ENCODE data around the gene MAN2B2. TPM values are rescaled to one million over a fixed set of nuclear protein-coding genes. Genes with fewer than 3 reads are reported as not detected.

Gene MAN2B2
- total RNA-seq: 33.5 and 35.1 TPM in 2 replicates

- intact Hi-C loops (cut with micrococcal nuclease): loop anchor here (1.0 to 10.0 kb wide), 7 partner anchors 29 to 528 kb away; partner anchors contain the start of genes GRPEL1, KIAA0232, MRFAP1 and MRFAP1L1
These were observed at the start of gene MAN2B2 for GRCh38 chr4:6574747-6575502. TSS of gene MAN2B2 (plus strand) at chr4:6575189. CDS start at chr4:6575211, 22 bp downstream.

GRCh38 chr4:6525474-6525873 lies 49.5 kb upstream of the MAN2B2 start:
- intact Hi-C loops (cut with micrococcal nuclease): no loop called here

- intact Hi-C loops (cut with micrococcal nuclease): no loop called here
These were observed 48.8 kb upstream of the MAN2B2 start for GRCh38 chr4:6526156-6526555.

- intact Hi-C loops (cut with micrococcal nuclease): no loop called here
These were observed 48.3 kb upstream of the MAN2B2 start for GRCh38 chr4:6526671-6527091.

GRCh38 chr4:6527259-6527658 lies 47.7 kb upstream of the MAN2B2 start:
- intact Hi-C loops (cut with micrococcal nuclease): no loop called here

- intact Hi-C loops (cut with micrococcal nuclease): no loop called here
These were observed 47.0 kb upstream of the MAN2B2 start for GRCh38 chr4:6527683-6528595.

- intact Hi-C loops (cut with micrococcal nuclease): no loop called here
These were observed 46.0 kb upstream of the MAN2B2 start for GRCh38 chr4:6529021-6529420.

GRCh38 chr4:6530301-6530700 lies 44.7 kb upstream of the MAN2B2 start:
- intact Hi-C loops (cut with micrococcal nuclease): no loop called here

- intact Hi-C loops (cut with micrococcal nuclease): no loop called here
These were observed 44.0 kb upstream of the MAN2B2 start for GRCh38 chr4:6530964-6531363.

GRCh38 chr4:6532102-6532501 lies 42.9 kb upstream of the MAN2B2 start:
- intact Hi-C loops (cut with micrococcal nuclease): no loop called here

GRCh38 chr4:6532658-6533057 lies 42.3 kb upstream of the MAN2B2 start:
- intact Hi-C loops (cut with micrococcal nuclease): no loop called here

- intact Hi-C loops (cut with micrococcal nuclease): no loop called here
These were observed 40.9 kb upstream of the MAN2B2 start for GRCh38 chr4:6534050-6534449.

GRCh38 chr4:6534618-6535328 lies 40.2 kb upstream of the MAN2B2 start:
- intact Hi-C loops (cut with micrococcal nuclease): no loop called here

- intact Hi-C loops (cut with micrococcal nuclease): no loop called here
These were observed 39.7 kb upstream of the MAN2B2 start for GRCh38 chr4:6535329-6535692.

GRCh38 chr4:6535706-6536105 lies 39.3 kb upstream of the MAN2B2 start:
- intact Hi-C loops (cut with micrococcal nuclease): no loop called here

- intact Hi-C loops (cut with micrococcal nuclease): no loop called here
These were observed 36.9 kb upstream of the MAN2B2 start for GRCh38 chr4:6538111-6538510.

GRCh38 chr4:6538575-6538974 lies 36.4 kb upstream of the MAN2B2 start:
- intact Hi-C loops (cut with micrococcal nuclease): no loop called here

GRCh38 chr4:6539009-6539764 lies 35.8 kb upstream of the MAN2B2 start:
- intact Hi-C loops (cut with micrococcal nuclease): no loop called here

- intact Hi-C loops (cut with micrococcal nuclease): no loop called here
These were observed 34.1 kb upstream of the MAN2B2 start for GRCh38 chr4:6540879-6541278.

- intact Hi-C loops (cut with micrococcal nuclease): no loop called here
These were observed 33.2 kb upstream of the MAN2B2 start for GRCh38 chr4:6541789-6542188.

- intact Hi-C loops (cut with micrococcal nuclease): no loop called here
These were observed 32.0 kb upstream of the MAN2B2 start for GRCh38 chr4:6542951-6543350.
